GM06990 (cell line): ENCODE measurements around the gene PLEKHM1.
"Not testable (repeated sequence)": the region's sequence is repeated elsewhere in the genome, so short reads cannot be mapped to it uniquely, and the experiment has no call there.

Experiments used
- DNase-seq: peaks from one replicate; pipeline ENCODE4 v3.0.0-alpha.2; 2011; ENCODE audit not compliant: insufficient read length; ENCODE audit errors: extremely low read depth
- H3K27me3 ChIP-seq: replicated peaks from 2 replicates; pipeline ENCODE4 v1.6.0; 2011; ENCODE audit warnings: low read length; ENCODE audit not compliant: control insufficient read depth, insufficient read depth
- H3K36me3 ChIP-seq: 2 replicates; pipeline ENCODE4 v1.5.1; 2011; ENCODE audit warnings: low read length; ENCODE audit not compliant: control insufficient read depth, insufficient read depth
- H3K4me3 ChIP-seq: replicated peaks from 2 replicates; pipeline ENCODE4 v1.5.1; 2011; ENCODE audit warnings: low read depth, mild to moderate bottlenecking, control low read depth, low read length
- CTCF ChIP-seq: IDR thresholded peaks from 2 replicates; pipeline ENCODE4 v1.5.1; 2011; ENCODE audit warnings: low read length, control low read depth, mild to moderate bottlenecking, inconsistent platforms; ENCODE audit not compliant: insufficient read depth, poor library complexity, severe bottlenecking

PLEKHM1 gene

GRCh38 chr17:45451660-45452059, 38.9 kb downstream of the PLEKHM1 start:
- H3K27me3 ChIP-seq, H3K4me3 ChIP-seq, DNase-seq, H3K36me3 ChIP-seq: not testable (repeated sequence)

- Histone ChIP-seq H3K36me3 (no peaks in the 10 kb centered on the region; the same call in 1 of the 2 replicates), H3K27me3 (no peaks in the 10 kb centered on the region), H3K4me3 (no peak overlapping the region)
- DNase-seq: no peak
- TF ChIP-seq CTCF: no peak
Measured at GRCh38 chr17:45451131-45451530, 39.4 kb downstream of the PLEKHM1 start.

- not testable (repeated sequence) for DNase-seq, H3K4me3 ChIP-seq, H3K36me3 ChIP-seq
Measured at GRCh38 chr17:45449708-45450329, 40.7 kb downstream of the PLEKHM1 start.

GRCh38 chr17:45449260-45449659, 41.3 kb downstream of the PLEKHM1 start:
- not testable (repeated sequence) for H3K27me3 ChIP-seq, H3K4me3 ChIP-seq, DNase-seq, H3K36me3 ChIP-seq

More at GRCh38 chr17:45449708-45450329, 40.7 kb downstream of the PLEKHM1 start:
- not testable (repeated sequence) for H3K27me3 ChIP-seq

GRCh38 chr17:45448483-45448882, 42.0 kb downstream of the PLEKHM1 start:
- H3K4me3 ChIP-seq, H3K36me3 ChIP-seq, H3K27me3 ChIP-seq, DNase-seq: not testable (repeated sequence)

GRCh38 chr17:45448066-45448465, 42.5 kb downstream of the PLEKHM1 start:
- not testable (repeated sequence) for DNase-seq, H3K27me3 ChIP-seq, H3K36me3 ChIP-seq, H3K4me3 ChIP-seq

GRCh38 chr17:45447650-45448049, 42.9 kb downstream of the PLEKHM1 start:
- not testable (repeated sequence) for H3K36me3 ChIP-seq, H3K4me3 ChIP-seq, H3K27me3 ChIP-seq, DNase-seq

- H3K4me3 ChIP-seq, DNase-seq, H3K27me3 ChIP-seq, H3K36me3 ChIP-seq: not testable (repeated sequence)
Measured at GRCh38 chr17:45446872-45447625, 43.5 kb downstream of the PLEKHM1 start.

GRCh38 chr17:45445901-45446743, 44.4 kb downstream of the PLEKHM1 start:
- not testable (repeated sequence) for DNase-seq, H3K36me3 ChIP-seq, H3K27me3 ChIP-seq, H3K4me3 ChIP-seq

GRCh38 chr17:45444856-45445820, 45.4 kb downstream of the PLEKHM1 start:
- H3K4me3 ChIP-seq, H3K36me3 ChIP-seq, DNase-seq, H3K27me3 ChIP-seq: not testable (repeated sequence)

GRCh38 chr17:45444301-45444700, 46.2 kb downstream of the PLEKHM1 start:
- DNase-seq: not testable (repeated sequence)

More at GRCh38 chr17:45444301-45444700, 46.2 kb downstream of the PLEKHM1 start:
- H3K27me3 ChIP-seq, H3K36me3 ChIP-seq, H3K4me3 ChIP-seq: not testable (repeated sequence)
